Measurements from ENCODE around the gene NDUFAF4.

The NDUFAF4 gene

DNA sequence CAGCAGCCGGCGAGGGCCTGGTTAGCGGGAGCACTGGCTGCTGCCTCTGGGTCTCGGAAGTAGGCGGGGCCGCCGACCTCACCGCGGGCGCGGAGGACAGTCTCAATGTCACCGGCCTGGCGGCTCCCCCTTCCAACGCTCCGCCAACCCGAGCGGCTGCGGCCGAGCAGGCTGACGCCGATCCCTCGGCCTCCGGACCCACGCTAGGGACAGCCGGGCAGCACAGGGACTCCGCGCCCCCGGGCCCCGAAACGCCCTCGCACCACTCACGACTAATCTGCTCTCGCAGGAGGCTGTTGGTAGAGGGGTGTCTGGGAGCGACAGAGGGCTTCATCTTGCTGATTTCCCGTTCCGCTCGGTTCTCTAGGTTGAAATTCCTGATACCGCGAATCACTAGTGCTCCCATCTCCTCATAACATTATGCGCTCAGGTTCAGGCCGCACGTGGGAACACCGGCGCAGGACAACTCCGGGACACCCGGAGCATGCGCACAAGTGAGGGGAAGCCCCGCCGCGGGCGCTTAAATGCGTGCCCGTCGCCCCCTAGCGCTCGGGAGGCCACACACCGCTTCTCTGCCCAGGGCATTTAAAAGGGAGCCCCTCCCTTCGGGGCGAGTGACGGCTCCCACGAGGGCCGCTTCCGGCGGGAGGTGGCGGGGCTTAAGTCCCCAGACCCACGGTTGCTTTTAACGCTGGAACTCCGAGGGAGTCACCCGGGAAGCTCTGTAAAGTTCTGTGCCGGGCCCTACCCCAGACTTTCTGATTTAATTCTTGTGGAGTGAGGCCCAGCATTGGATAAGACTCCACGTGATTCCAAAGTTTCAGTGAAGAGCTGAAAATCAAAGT is at the start of gene NDUFAF4:
Gene NDUFAF4 (minus strand): TSS at position 496 of the 845 bp plus-strand sequence. CDS start 90 bp downstream, at position 406.
- DNase-seq (ENCODE audit: insufficient read length, low spot score), result peak; percentile 73
- peak; percentile 36 for FAIRE-seq
- TF ChIP-seq POLR2A (IDR thresholded peaks at IDR 0.05; ENCODE audit: low read depth, low read length), result peak; percentile 45

DNA sequence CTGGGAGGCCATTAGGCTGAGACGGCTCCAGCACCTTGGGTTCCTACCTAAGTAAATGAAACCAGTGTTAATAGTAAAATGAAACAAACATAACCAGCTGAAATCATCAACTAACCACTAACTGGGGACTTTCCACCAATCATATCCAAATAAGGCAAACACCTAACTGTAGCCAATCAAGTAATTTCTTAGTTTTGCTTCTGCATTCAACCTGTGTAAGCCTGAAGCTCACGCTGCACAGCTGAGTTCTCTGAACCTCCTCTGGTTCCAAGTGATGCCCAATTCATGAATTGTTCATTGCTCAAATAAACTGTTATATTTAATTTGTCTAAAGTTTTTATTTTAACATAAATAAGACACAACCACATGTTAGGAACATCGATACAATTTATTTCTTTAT is 49.4 kb upstream of the NDUFAF4 start:
- no peak for TF ChIP-seq POLR2A (IDR thresholded peaks at IDR 0.05; ENCODE audit: low read depth, low read length)
- FAIRE-seq (no peak), DNase-seq (ENCODE audit: insufficient read length, low spot score) (no peak)

DNA sequence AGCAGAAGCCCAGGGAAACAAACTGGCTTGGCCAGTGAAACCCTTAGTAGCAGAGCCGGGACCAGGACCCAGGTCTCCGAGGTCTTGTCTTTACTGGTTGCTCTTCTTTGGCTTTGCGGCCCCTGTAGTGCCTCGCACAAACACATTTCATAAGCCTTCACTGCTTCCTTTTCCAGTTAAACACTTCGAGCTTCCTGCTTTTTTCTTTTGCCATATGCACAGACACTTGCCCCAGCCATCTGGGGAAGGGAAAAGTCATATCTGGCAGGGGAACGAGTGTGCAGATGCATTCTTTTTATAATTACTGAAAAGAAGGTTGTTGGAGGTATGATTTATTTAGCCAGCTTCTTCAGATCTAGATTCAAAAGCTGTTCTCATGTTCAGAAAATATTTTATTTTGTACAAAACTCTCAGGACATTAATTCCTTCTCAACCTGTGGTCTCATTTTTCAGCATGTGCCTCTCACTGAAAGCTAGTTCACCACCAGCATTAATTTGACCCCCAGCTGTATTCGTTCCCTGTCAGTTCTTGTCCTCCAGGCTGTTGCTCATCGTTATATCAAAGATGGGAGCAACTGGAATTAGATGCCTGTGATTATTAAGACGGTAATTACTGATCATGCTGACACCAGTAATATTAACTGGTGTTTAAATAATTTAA is 46.0 kb upstream of the NDUFAF4 start:
- FAIRE-seq (no peak), DNase-seq (ENCODE audit: insufficient read length, low spot score) (no peak)
- TF ChIP-seq POLR2A (IDR thresholded peaks at IDR 0.05; ENCODE audit: low read depth, low read length), result no peak

DNA sequence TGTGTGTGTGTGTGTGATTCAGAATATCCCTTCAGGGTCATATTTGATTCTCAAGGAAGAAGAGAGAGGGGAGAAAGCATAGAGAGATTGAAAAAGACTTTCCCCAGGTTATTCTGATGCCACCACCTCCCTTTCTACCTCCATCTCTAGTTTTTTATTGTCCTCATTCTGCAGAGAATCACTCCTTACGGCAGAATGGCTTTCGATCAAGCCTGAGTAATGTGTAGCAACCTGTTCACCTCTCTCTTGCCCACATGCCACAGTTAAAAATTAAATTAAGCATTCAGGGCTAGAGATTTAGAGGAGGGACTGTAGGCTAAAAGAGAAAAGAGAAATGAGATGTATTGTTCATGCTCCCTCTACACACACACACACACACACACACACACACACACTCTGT is 45.0 kb upstream of the NDUFAF4 start:
- DNase-seq (ENCODE audit: insufficient read length, low spot score) (no peak), FAIRE-seq (no peak)
- no peak for TF ChIP-seq POLR2A (IDR thresholded peaks at IDR 0.05; ENCODE audit: low read depth, low read length)

DNA sequence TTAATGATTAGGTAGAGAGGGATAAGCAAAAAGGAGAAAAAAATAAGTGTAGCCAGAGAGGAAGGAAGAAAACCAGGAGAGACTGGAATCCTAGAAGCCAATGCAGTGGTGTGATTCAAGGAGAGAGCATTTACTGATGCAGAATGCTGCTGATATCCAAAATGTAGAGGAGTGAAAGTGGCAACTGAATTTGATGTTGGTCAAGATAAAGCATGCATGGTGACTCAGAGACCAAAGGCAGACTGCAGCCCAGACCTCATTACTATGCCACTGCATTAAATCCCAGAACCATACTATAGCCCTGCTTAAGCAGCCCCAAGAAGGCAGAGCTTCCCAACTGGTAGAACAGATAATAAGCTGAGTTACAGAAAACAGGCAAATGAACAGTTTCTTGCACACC is 42.6 kb upstream of the NDUFAF4 start:
- FAIRE-seq (no peak), DNase-seq (ENCODE audit: insufficient read length, low spot score) (no peak)

DNA sequence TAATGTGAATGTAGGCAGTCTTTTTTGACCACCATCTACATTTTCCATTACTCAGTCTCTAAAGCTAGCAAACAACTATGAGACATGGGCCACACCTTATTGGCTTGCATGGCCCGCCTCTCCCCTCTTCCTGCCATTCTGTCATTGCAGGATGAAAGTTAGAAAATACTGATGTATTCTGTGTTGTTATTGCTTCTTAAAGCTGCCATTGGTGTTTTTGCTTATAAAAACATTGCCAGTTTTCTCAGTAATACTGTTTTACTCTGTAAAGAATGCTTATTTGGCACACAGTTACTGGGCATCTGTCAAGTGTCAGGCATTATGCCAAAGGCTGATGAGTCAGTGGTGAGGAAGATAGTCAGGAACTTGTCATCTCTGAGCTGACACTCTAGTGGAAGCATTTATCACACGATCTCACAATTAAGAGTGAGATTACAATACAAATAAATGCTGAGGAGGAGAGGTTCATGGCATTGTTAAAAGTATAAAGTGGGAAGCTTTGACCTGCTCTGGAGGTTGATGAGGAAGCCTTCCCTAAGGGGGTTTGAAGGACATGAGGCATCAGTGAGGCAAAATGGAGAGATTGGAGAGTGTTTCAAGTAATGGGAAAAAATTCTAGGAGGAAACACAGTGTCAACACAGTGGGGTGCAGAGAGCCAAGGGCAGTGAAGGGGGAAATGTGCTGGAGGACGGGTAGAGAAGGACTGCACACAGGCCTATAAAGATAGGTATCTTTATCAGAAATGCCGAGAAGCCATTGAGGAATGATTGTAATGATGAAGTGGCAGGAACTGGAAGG is 41.5 kb upstream of the NDUFAF4 start:
- TF ChIP-seq POLR2A (IDR thresholded peaks at IDR 0.05; ENCODE audit: low read depth, low read length), result no peak
- DNase-seq (ENCODE audit: insufficient read length, low spot score) (no peak), FAIRE-seq (no peak)

More for the DNA sequence above, 42.6 kb upstream of the NDUFAF4 start:
- TF ChIP-seq POLR2A (IDR thresholded peaks at IDR 0.05; ENCODE audit: low read depth, low read length), result no peak

DNA sequence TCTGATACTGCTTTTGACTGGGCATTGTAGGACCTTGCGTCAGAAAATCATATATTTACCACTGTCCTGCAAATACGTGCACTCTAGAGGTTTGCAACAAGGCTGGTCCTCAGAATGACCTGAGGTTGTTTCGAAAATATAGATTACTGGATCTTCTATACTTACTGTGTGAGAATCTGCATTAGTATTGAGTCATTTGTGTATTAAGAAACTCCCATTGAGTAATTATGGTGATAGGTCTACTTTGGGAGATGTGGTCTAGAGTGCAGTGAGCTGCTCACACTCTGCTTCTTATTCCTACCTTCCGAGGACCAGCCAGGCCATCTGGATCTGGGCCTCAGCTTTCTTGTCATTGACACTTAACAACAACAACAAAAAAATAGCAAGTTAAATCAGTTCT is 36.4 kb upstream of the NDUFAF4 start:
- no peak for TF ChIP-seq POLR2A (IDR thresholded peaks at IDR 0.05; ENCODE audit: low read depth, low read length)
- FAIRE-seq, result no peak
- no peak for DNase-seq (ENCODE audit: insufficient read length, low spot score)

DNA sequence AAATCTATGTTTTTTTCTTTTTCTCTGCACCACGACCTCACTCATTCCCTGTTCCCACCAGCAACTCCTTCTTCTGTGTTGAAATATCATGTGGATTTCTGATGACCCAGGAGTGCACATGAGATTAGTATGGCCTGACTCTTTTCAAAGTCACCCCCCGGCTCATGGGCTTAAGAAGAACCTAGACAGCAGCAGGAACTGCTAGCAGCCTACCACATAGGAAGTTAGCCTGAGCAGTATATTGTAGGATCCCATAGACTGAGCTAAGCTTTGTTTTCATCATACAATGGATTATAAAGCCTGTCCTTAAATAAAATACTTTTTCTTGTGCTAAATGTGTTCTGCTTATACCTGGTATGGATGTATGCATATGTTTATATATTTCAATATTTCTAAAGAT is 33.5 kb upstream of the NDUFAF4 start:
- no peak for TF ChIP-seq POLR2A (IDR thresholded peaks at IDR 0.05; ENCODE audit: low read depth, low read length)
- FAIRE-seq (no peak), DNase-seq (ENCODE audit: insufficient read length, low spot score) (no peak)

DNA sequence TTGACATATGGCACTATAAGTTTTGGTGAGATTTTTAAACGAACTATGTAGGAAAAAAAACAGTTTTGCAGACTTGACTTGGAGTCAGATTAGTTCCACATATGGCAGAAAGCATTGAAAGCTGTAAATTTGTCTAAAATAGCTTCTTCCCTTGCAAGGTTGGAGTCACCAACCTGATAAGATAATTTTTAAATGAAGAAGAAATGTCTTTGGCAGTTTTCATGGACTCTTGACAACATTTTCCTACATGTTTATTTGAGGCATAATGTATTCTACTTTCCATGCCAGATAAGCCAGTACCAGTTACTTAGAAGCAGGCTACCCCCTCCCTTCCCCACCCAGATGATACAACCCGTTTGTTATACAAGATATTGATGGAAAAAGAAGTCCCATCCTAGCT is 32.0 kb upstream of the NDUFAF4 start:
- no peak for TF ChIP-seq POLR2A (IDR thresholded peaks at IDR 0.05; ENCODE audit: low read depth, low read length)
- DNase-seq (ENCODE audit: insufficient read length, low spot score) (no peak), FAIRE-seq (no peak)

DNA sequence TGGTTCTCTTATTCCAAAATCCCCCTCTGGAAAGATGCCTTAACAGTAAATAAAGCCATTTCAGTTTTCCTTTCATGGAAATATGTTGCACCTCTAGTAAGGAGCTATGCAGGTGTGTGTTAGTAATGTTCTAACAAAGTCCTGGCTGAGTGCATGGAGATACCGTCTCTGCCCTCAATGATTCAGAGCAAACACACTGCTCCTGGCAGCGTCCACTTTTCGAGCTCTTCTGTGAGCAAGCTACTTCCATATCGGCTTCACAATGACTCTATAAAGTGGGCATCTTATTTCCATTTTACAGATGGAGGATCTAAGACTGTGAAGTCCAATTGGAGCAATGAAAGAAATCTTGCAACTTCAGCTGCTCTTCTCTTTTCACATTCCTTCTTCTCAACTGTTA is 30.0 kb upstream of the NDUFAF4 start:
- DNase-seq (ENCODE audit: insufficient read length, low spot score) (no peak), FAIRE-seq (no peak)
- TF ChIP-seq POLR2A (IDR thresholded peaks at IDR 0.05; ENCODE audit: low read depth, low read length), result no peak

DNA sequence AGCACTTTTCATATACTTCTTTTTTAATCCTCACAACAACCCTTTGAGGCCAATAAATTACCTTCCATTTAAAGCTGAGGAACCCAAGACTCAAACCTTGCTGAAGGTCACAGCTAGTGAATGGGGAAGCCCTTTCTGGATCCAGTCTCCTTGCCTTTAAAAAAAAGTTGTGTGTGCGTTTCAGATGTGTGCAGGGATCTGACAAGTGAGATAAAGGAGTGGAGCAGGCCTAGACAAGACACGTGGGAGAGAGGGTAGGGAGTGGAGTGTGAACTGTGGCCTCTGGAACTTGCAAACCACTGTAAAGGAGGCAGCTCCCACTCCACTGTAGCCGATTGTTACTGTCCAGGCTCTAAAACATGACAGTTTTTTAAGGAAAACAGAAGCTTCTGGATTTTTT is 28.7 kb upstream of the NDUFAF4 start:
- no peak for TF ChIP-seq POLR2A (IDR thresholded peaks at IDR 0.05; ENCODE audit: low read depth, low read length)
- FAIRE-seq (no peak), DNase-seq (ENCODE audit: insufficient read length, low spot score) (no peak)

DNA sequence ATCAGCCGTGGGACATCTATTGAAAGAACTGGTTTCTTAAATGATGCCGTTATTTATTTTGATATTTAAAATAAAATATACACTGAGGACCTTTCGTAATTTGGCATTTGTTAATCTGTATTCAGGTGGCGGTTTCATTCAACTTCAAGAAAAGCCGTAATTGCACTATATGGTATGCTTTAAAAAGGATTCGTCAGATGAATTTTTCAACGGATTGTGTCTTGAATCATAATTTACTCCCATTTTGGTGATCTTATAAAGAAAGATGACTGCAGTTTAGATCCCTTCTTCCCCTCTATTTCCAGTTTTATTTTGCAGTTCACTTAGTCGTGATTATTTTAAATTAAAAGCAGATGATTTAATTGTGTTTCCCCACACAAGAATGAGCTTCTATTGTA is 27.6 kb upstream of the NDUFAF4 start:
- DNase-seq (ENCODE audit: insufficient read length, low spot score) (no peak), FAIRE-seq (no peak)
- TF ChIP-seq POLR2A (IDR thresholded peaks at IDR 0.05; ENCODE audit: low read depth, low read length), result no peak

DNA sequence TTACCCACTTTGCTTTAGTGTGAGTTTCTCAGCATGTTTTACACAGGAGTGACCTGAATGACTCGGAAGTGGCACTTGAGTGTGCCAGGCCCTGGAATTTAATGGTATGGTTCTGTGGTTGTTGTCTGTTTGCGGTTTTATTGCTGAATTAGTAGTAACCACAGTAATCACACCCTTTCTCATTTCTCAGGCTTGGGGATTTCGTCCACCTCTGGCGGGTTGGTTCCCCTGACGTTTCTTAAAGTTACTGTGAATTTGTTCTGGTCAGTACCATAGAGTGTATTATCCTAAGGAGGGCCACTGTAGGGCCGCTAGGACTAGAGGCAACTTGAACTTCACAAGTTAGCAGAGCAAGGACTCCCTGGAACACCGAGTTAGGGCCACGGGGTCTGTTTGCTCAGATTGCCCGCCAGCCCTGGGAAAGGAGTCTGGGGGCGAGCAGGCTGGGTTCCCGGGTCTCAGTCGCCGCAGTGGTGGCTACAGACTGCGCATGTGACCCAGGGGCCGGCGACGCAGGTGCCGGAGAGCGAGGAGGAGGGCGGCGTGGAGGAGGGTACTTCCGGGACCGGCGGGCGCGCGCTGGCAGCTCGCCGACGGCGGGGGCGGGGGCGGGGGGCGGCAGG is 26.3 kb upstream of the NDUFAF4 start:
- TF ChIP-seq POLR2A (IDR thresholded peaks at IDR 0.05; ENCODE audit: low read depth, low read length), result no peak
- DNase-seq (ENCODE audit: insufficient read length, low spot score) (no peak), FAIRE-seq (no peak)

DNA sequence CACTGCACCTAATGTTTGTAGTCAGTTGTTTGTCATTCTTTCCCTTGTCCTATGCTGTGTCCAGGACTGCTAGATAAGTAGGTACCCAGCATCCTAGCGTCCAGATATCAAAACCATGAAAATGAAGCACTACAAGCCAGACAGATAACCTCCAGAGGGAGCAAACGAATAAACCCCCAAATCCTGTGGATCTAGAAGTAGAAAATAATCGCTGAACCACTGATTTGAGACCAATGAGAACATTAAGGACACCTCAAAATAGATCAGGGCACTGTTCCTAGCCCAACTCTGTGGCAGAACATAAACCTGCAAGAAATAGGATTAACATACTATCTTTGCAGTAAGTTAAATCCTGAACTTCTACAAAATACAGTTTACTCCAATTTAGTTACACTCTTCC is 25.7 kb upstream of the NDUFAF4 start:
- no peak for TF ChIP-seq POLR2A (IDR thresholded peaks at IDR 0.05; ENCODE audit: low read depth, low read length)
- FAIRE-seq (no peak), DNase-seq (ENCODE audit: insufficient read length, low spot score) (no peak)

Data from H54 (cell line).